Upper lobe of left lung (tissue), 4 donors: ENCODE results near the gene PAX2.

Experiments
- EP300 ChIP-seq, 4 donors: sonication (generic); formaldehyde crosslinking; IDR thresholded peaks; one replicate each; pipeline ENCODE4 v1.5.1; 2017; ENCODE audit warnings: antibody characterized with exemption in 4 of 4, control low read depth in 2 of 4
- POLR2A ChIP-seq, 4 donors: fragments of 450-650 bp; IDR thresholded peaks; one replicate each; pipeline ENCODE4 v1.5.1; 2016 to 2017; ENCODE audit warnings: antibody characterized with exemption in 4 of 4, mild to moderate bottlenecking in 2 of 4
- TF ChIP-seq, protein P1 (sequence below), 6 experiments: fragments of 450-650 bp in 4 of 6; fragments of 200-600 bp in 2 of 6; sonication (generic) in 2 of 6; IDR thresholded peaks; one replicate each; pipeline ENCODE4 v1.5.1; 2016 to 2019; ENCODE audit warnings: antibody characterized with exemption in 6 of 6

DNA sequence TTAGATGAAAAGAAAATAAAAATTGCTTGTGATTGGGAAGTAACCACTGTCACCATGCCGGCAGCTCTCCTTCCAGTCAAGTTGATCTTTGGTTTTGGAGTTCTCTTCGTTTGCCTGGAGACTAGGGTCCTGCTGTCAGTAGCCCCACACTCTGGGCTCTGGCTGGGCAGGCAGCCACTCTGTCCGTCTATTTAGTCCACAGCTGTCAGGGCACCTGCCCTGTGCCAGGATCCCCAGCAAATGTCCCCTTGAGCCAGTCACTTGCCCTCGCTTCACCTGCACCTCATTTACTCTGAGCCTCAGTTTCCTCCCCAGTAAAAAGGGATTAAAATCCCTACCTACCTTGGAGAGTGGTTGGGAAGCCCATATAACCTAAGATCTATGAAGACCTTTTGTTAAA lies 55.5 kb downstream of the PAX2 start:
- TF ChIP-seq POLR2A (IDR thresholded peaks at IDR 0.05): no peak
- no peak for TF ChIP-seq EP300 (IDR thresholded peaks at IDR 0.05)
- TF ChIP-seq, protein P1, sequence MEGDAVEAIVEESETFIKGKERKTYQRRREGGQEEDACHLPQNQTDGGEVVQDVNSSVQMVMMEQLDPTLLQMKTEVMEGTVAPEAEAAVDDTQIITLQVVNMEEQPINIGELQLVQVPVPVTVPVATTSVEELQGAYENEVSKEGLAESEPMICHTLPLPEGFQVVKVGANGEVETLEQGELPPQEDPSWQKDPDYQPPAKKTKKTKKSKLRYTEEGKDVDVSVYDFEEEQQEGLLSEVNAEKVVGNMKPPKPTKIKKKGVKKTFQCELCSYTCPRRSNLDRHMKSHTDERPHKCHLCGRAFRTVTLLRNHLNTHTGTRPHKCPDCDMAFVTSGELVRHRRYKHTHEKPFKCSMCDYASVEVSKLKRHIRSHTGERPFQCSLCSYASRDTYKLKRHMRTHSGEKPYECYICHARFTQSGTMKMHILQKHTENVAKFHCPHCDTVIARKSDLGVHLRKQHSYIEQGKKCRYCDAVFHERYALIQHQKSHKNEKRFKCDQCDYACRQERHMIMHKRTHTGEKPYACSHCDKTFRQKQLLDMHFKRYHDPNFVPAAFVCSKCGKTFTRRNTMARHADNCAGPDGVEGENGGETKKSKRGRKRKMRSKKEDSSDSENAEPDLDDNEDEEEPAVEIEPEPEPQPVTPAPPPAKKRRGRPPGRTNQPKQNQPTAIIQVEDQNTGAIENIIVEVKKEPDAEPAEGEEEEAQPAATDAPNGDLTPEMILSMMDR (IDR thresholded peaks at IDR 0.05): no peak
